HEK293T (cell line): ENCODE results near the gene SSUH2.

Experiments
- ARNT ChIP-seq: fragments of 450-650 bp; IDR thresholded peaks from 2 replicates; pipeline ENCODE4 v1.6.1; 2017; ENCODE audit warnings: mild to moderate bottlenecking
- BHLHE40 ChIP-seq: fragments of 450-650 bp; IDR thresholded peaks from 2 replicates; pipeline ENCODE4 v1.6.1; 2016; ENCODE audit warnings: mild to moderate bottlenecking, moderate library complexity, borderline replicate concordance
- ELF4 ChIP-seq: fragments of 450-650 bp; IDR thresholded peaks from 2 replicates; pipeline ENCODE4 v1.6.1; 2017; ENCODE audit warnings: antibody characterized with exemption
- FOXA1 ChIP-seq: fragments of 450-650 bp; IDR thresholded peaks from 2 replicates; pipeline ENCODE4 v1.6.1; 2016; ENCODE audit warnings: mild to moderate bottlenecking
- FOXK2 ChIP-seq: fragments of 450-650 bp; IDR thresholded peaks from 2 replicates; pipeline ENCODE4 v1.6.1; 2016; ENCODE audit warnings: mild to moderate bottlenecking
- HDGF ChIP-seq: fragments of 450-650 bp; IDR thresholded peaks from 2 replicates; pipeline ENCODE4 v1.6.1; 2017; ENCODE audit warnings: antibody characterized with exemption, borderline replicate concordance
- L3MBTL2 ChIP-seq: fragments of 450-650 bp; conservative IDR thresholded peaks from 2 replicates; pipeline ENCODE4 v1.6.1; 2016; ENCODE audit warnings: mild to moderate bottlenecking
- NFRKB ChIP-seq: fragments of 450-650 bp; IDR thresholded peaks from 2 replicates; pipeline ENCODE4 v1.6.1; 2016; ENCODE audit warnings: mild to moderate bottlenecking, moderate library complexity
- SP1 ChIP-seq: fragments of 450-650 bp; IDR thresholded peaks from 2 replicates; pipeline ENCODE4 v1.6.1; 2017
- SUZ12 ChIP-seq: fragments of 450-650 bp; IDR thresholded peaks from 2 replicates; pipeline ENCODE4 v1.6.1; 2016; ENCODE audit warnings: mild to moderate bottlenecking
- ZNF384 ChIP-seq: fragments of 450-650 bp; IDR thresholded peaks from 2 replicates; pipeline ENCODE4 v1.6.1; 2016

DNA sequence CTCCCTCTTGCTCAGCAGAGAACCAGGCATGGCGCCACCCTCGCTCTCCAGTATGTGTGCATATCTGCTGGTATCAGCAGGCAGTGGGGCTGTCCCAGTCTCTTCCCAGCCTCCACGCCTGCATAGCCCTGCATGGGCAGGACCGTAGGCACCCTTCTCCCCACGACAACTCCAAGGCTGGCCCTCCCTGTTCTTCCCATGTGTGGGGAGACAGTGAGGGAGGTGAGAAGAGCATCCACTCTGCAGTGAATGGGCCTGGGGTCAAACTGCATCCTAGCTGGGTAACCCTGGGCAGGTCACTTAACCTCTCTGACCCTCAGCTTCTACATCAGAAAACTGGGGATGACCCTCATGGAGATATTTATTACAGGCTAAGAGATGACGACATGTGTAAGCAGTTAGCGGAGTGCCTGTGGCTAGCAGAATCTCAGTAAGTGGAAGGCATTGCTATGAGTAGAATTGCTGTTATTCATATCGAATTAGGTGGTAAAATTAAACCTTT, 13.3 kb upstream of the SSUH2 start:
- TF ChIP-seq ELF4 (no peak), ARNT (no peak), SUZ12 (no peak), HDGF (no peak), FOXK2 (no peak), FOXA1 (no peak), SP1 (no peak), BHLHE40 (no peak), NFRKB (no peak), ZNF384 (no peak), L3MBTL2 (no peak)
